Measurements from ENCODE around the gene FAM131C.

The FAM131C gene

DNA sequence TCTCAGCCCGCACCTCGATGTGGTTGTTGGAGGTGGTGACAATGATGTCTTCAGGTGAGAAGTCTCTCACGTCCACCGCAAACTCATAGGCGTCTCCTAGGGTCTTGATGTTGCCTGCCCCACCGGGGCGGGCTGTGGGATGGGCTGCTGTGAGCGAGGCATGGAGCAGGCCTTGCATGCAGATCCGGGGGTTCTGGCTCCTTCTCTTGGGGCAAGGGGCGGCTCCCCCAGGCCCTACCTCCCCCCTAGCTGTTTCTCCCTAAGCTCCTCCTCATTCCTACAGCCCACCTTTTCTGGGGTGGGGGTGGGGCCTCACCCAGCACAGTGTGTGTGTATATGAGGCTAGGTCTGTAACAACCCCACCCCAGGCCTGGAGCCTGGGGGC is 56.4 kb downstream of the FAM131C start:
- no peak for DNase-seq (ENCODE audit: low spot score)
- TF ChIP-seq, protein P1, sequence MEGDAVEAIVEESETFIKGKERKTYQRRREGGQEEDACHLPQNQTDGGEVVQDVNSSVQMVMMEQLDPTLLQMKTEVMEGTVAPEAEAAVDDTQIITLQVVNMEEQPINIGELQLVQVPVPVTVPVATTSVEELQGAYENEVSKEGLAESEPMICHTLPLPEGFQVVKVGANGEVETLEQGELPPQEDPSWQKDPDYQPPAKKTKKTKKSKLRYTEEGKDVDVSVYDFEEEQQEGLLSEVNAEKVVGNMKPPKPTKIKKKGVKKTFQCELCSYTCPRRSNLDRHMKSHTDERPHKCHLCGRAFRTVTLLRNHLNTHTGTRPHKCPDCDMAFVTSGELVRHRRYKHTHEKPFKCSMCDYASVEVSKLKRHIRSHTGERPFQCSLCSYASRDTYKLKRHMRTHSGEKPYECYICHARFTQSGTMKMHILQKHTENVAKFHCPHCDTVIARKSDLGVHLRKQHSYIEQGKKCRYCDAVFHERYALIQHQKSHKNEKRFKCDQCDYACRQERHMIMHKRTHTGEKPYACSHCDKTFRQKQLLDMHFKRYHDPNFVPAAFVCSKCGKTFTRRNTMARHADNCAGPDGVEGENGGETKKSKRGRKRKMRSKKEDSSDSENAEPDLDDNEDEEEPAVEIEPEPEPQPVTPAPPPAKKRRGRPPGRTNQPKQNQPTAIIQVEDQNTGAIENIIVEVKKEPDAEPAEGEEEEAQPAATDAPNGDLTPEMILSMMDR (IDR thresholded peaks at IDR 0.05; ENCODE audit: extremely low read depth, insufficient read depth, missing control alignments): no peak
- in situ Hi-C loops (cut with MboI; ENCODE audit: low pct_unique_long_range_greater_than_20kb, low sequenced_read_pairs, unreplicated experiment): no loop called here

- DNase-seq (ENCODE audit: low spot score): no peak
- TF ChIP-seq, protein P1 (IDR thresholded peaks at IDR 0.05; ENCODE audit: extremely low read depth, insufficient read depth, missing control alignments): no peak
- in situ Hi-C loops (cut with MboI; ENCODE audit: low pct_unique_long_range_greater_than_20kb, low sequenced_read_pairs, unreplicated experiment): no loop called here
Observed at GRCh38 chr1:16015960-16016901, 57.2 kb downstream of the FAM131C start.

DNA sequence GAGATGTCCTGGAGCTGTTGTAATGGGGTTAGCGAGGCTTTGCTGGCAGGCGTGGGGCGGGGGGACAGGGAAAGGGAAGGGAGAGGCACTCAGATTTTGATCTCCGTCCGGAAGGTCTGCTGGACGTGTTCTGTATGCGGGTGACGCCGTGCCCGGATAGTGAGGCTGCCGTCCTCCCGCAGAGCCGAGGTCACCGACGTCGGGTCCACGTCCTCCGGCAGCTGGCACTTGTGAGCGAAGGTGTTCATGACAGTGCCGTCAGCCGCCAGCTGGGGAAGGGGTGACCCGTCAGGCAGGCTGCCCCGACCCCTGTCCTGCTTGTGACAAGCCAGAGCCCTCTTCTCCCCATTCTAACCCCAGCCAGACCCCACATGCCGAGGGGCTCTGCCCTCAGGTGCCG is 58.0 kb downstream of the FAM131C start:
- TF ChIP-seq, protein P1 (IDR thresholded peaks at IDR 0.05; ENCODE audit: extremely low read depth, insufficient read depth, missing control alignments): no peak
- no peak for DNase-seq (ENCODE audit: low spot score)
- in situ Hi-C loops (cut with MboI; ENCODE audit: low pct_unique_long_range_greater_than_20kb, low sequenced_read_pairs, unreplicated experiment): no loop called here

DNA sequence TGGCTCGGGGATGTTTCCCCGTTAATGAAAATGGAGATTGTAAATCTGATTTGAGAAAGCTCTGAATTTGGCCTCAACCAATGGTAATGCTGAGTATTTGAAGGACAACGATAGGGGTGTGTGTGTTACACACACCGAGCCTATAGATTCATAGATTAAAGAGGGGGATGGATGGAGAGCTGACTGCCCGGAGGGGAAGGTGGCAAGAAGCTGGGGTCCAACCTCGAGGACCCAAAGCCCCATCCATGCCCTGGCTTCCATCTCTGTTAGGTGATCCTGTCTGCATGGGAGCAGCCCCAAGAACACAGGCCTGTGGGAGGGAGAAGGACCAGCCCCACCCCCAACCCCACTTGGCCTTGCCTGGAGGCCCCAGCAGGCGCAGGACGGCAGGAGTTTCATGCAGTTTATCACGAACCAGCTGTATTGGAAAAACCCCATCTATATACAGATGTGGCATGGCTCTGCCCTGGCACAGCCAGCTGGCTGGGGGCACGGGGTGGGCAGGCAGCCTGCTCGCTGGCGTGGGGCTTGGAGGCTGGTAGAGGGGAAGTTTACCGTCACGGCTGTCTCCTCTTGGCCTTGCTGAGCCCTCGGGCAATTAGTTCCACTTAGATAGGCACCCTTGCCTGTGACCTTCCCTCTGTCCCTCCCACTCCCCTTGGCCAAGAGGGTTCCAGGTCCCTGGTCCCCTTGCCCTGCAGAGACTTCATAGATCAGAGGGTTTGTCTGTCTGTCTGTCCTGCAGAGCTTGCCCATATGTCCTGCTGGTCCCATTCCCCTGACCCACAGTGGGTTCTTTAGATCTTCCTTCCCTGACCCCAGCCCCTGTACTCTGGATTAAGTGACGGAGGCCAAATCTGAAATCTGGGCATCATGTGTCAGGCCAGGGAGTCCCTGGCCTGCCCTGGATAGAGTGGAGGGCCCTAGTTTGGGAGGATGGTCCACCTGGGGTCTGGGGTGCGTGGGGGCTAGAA is 58.7 kb downstream of the FAM131C start:
- in situ Hi-C loops (cut with MboI; ENCODE audit: low pct_unique_long_range_greater_than_20kb, low sequenced_read_pairs, unreplicated experiment): no loop called here
- TF ChIP-seq, protein P1 (IDR thresholded peaks at IDR 0.05; ENCODE audit: extremely low read depth, insufficient read depth, missing control alignments): no peak
- no peak for DNase-seq (ENCODE audit: low spot score)

GRCh38 chr1:16013908-16014258 is 59.6 kb downstream of the FAM131C start:
- TF ChIP-seq, protein P1 (IDR thresholded peaks at IDR 0.05; ENCODE audit: extremely low read depth, insufficient read depth, missing control alignments): no peak
- no peak for DNase-seq (ENCODE audit: low spot score)
- in situ Hi-C loops (cut with MboI; ENCODE audit: low pct_unique_long_range_greater_than_20kb, low sequenced_read_pairs, unreplicated experiment): no loop called here

GRCh38 chr1:16013220-16013907 is 60.1 kb downstream of the FAM131C start:
- in situ Hi-C loops (cut with MboI; ENCODE audit: low pct_unique_long_range_greater_than_20kb, low sequenced_read_pairs, unreplicated experiment): no loop called here

More at GRCh38 chr1:16013220-16013907, 60.1 kb downstream of the FAM131C start:
- DNase-seq (ENCODE audit: low spot score): peak; percentile 76
- TF ChIP-seq, protein P1 (IDR thresholded peaks at IDR 0.05; ENCODE audit: extremely low read depth, insufficient read depth, missing control alignments): no peak

Measured in GM13977 (cell line).